ENCODE measurements around the gene SASH1.

Gene SASH1

GRCh38 chr6:148435386-148435785 is 92.7 kb downstream of the SASH1 start:
- no peak for DNase-seq (ENCODE audit: low spot score)

- no peak for DNase-seq (ENCODE audit: low spot score)
Measured at GRCh38 chr6:148436466-148436865, 93.8 kb downstream of the SASH1 start.

GRCh38 chr6:148438632-148439031 is 96.0 kb downstream of the SASH1 start:
- DNase-seq (ENCODE audit: low spot score), result no peak

GRCh38 chr6:148440016-148440415 is 97.4 kb downstream of the SASH1 start:
- no peak for DNase-seq (ENCODE audit: low spot score)

- no peak for DNase-seq (ENCODE audit: low spot score)
Measured at GRCh38 chr6:148440877-148441453, 98.3 kb downstream of the SASH1 start.

GRCh38 chr6:148441454-148441911 is 98.8 kb downstream of the SASH1 start:
- DNase-seq (ENCODE audit: low spot score), result no peak

GRCh38 chr6:148443798-148444560 is 101.3 kb downstream of the SASH1 start:
- no peak for DNase-seq (ENCODE audit: low spot score)

- no peak for DNase-seq (ENCODE audit: low spot score)
Measured at GRCh38 chr6:148445116-148445515, 102.5 kb downstream of the SASH1 start.

- no peak for DNase-seq (ENCODE audit: low spot score)
Measured at GRCh38 chr6:148445620-148446019, 103.0 kb downstream of the SASH1 start.

GRCh38 chr6:148446681-148447080 is 104.0 kb downstream of the SASH1 start:
- no peak for DNase-seq (ENCODE audit: low spot score)

- DNase-seq (ENCODE audit: low spot score), result no peak
Measured at GRCh38 chr6:148447521-148448230, 105.0 kb downstream of the SASH1 start.

GRCh38 chr6:148448369-148449012 is 105.9 kb downstream of the SASH1 start:
- DNase-seq (ENCODE audit: low spot score), result no peak

- DNase-seq (ENCODE audit: low spot score), result no peak
Measured at GRCh38 chr6:148450866-148451265, 108.2 kb downstream of the SASH1 start.

GRCh38 chr6:148451690-148452089 is 109.1 kb downstream of the SASH1 start:
- no peak for DNase-seq (ENCODE audit: low spot score)

GRCh38 chr6:148452876-148453275 is 110.2 kb downstream of the SASH1 start:
- no peak for DNase-seq (ENCODE audit: low spot score)

- no peak for DNase-seq (ENCODE audit: low spot score)
Measured at GRCh38 chr6:148453906-148454305, 111.3 kb downstream of the SASH1 start.

- DNase-seq (ENCODE audit: low spot score), result no peak
Measured at GRCh38 chr6:148455225-148455624, 112.6 kb downstream of the SASH1 start.

- DNase-seq (ENCODE audit: low spot score), result peak; percentile 53
Measured at GRCh38 chr6:148455674-148456558, 113.3 kb downstream of the SASH1 start.

GRCh38 chr6:148457137-148457842 is 114.7 kb downstream of the SASH1 start:
- DNase-seq (ENCODE audit: low spot score), result no peak

- no peak for DNase-seq (ENCODE audit: low spot score)
Measured at GRCh38 chr6:148457843-148458159, 115.2 kb downstream of the SASH1 start.

- no peak for DNase-seq (ENCODE audit: low spot score)
Measured at GRCh38 chr6:148459238-148459637, 116.6 kb downstream of the SASH1 start.
